H1 (cell line): ENCODE results near the gene FJX1. TPM values are rescaled to one million over a fixed set of nuclear protein-coding genes. Genes with fewer than 3 reads are reported as not detected.

Experiments
- CTCF ChIA-PET: fragments of 300-600 bp; sonication (Branson Sonifier 250); formaldehyde crosslinking; loops from one replicate; lab custom pipeline; 2021; ENCODE audit not compliant: partially characterized antibody; lab: Charles Lee
- POLR2A ChIA-PET: fragments of 300-600 bp; sonication (Branson Sonifier 250); formaldehyde crosslinking; loops from one replicate; lab custom pipeline; 2021; ENCODE audit warnings: inconsistent platforms; ENCODE audit not compliant: partially characterized antibody; lab: Charles Lee
- DNase-seq, 2 experiments: peaks; one replicate each; pipeline versions ENCODE4 v3.0.0 to v3.0.0-alpha.2; 2010 to 2022; ENCODE audit warnings: low spot score in 2 of 2, low read depth in 1 of 2, mixed read lengths in 1 of 2
- FAIRE-seq: peaks from 2 replicates; lab custom pipeline; 2011; peaks lifted over from hg19 to GRCh38; lab: Jason Lieb, UNC
- H2AFZ ChIP-seq: 2 replicates; pipeline ENCODE4 v1.8.1; 2012; ENCODE audit warnings: low read length, inconsistent platforms
- H2AK5ac ChIP-seq: 2 replicates; pipeline ENCODE4 v1.6.1; 2013; ENCODE audit warnings: low read depth, low read length
- H2BK120ac ChIP-seq: replicated peaks from 2 replicates; pipeline ENCODE3; 2013; ENCODE audit warnings: low read depth, low read length, inconsistent platforms
- H2BK12ac ChIP-seq: 2 replicates; pipeline ENCODE4 v1.6.1; 2013; ENCODE audit warnings: low read depth, low read length
- H2BK15ac ChIP-seq: 2 replicates; pipeline ENCODE4 v1.6.1; 2013; ENCODE audit warnings: low read length
- H2BK20ac ChIP-seq: 2 replicates; pipeline ENCODE4 v1.6.1; 2013; ENCODE audit warnings: low read length
- H2BK5ac ChIP-seq: 2 replicates; pipeline ENCODE4 v1.6.1; 2013; ENCODE audit warnings: low read depth, low read length
- H3K14ac ChIP-seq: 2 replicates; pipeline ENCODE4 v1.6.1; 2013; ENCODE audit warnings: inconsistent platforms; ENCODE audit not compliant: insufficient read length
- H3K18ac ChIP-seq: 2 replicates; pipeline ENCODE4 v1.6.1; 2013; ENCODE audit warnings: low read length; ENCODE audit errors: extremely low read depth
- H3K23ac ChIP-seq: 2 replicates; pipeline ENCODE4 v1.6.1; 2013; ENCODE audit warnings: inconsistent platforms; ENCODE audit not compliant: insufficient read length
- H3K23me2 ChIP-seq: 2 replicates; pipeline ENCODE4 v1.6.1; 2013; ENCODE audit warnings: low read depth, low read length
- H3K27ac ChIP-seq: 2 replicates; pipeline ENCODE4 v1.6.1; 2011; ENCODE audit warnings: low read depth, low read length, inconsistent platforms
- H3K27me3 ChIP-seq, 4 experiments: replicated peaks in 1 of 4; 1 replicate in 1 of 4; 2 replicates in 3 of 4; pipeline versions ENCODE4 v1.6.1 to v1.8.1; 2011 to 2013; ENCODE audit warnings: low read length in 3 of 4, mild to moderate bottlenecking in 3 of 4, inconsistent platforms in 2 of 4, mixed read lengths in 2 of 4, moderate library complexity in 1 of 4; ENCODE audit not compliant: control insufficient read depth in 3 of 4, insufficient read depth in 3 of 4; ENCODE audit errors: extremely low read depth in 1 of 4
- H3K36me3 ChIP-seq, 4 experiments: 2 replicates each; pipeline versions ENCODE4 v1.6.1 to v1.8.1; 2011 to 2013; ENCODE audit warnings: mild to moderate bottlenecking in 4 of 4, low read length in 3 of 4, moderate library complexity in 2 of 4, control low read depth in 1 of 4, inconsistent platforms in 1 of 4; ENCODE audit not compliant: insufficient read depth in 4 of 4, control insufficient read depth in 2 of 4
- H3K4ac ChIP-seq: replicated peaks from 2 replicates; pipeline ENCODE3; 2013; ENCODE audit warnings: low read length, low read depth, mixed read lengths, inconsistent platforms; ENCODE audit not compliant: insufficient read length
- H3K4me1 ChIP-seq, 4 experiments: replicated peaks in 1 of 4; 1 replicate in 1 of 4; 2 replicates in 3 of 4; pipeline versions ENCODE4 v1.6.1 to v1.8.1; 2011 to 2013; ENCODE audit warnings: low read length in 3 of 4, inconsistent platforms in 2 of 4, mixed read lengths in 1 of 4; ENCODE audit not compliant: insufficient read depth in 4 of 4, control insufficient read depth in 3 of 4
- H3K4me2 ChIP-seq, 2 experiments: 2 replicates each; pipeline versions ENCODE4 v1.6.1 to v1.8.1; 2011 to 2013; ENCODE audit warnings: low read depth in 2 of 2, low read length in 2 of 2, control low read depth in 1 of 2, inconsistent platforms in 1 of 2, mild to moderate bottlenecking in 1 of 2; ENCODE audit not compliant: insufficient read depth in 1 of 2
- H3K4me3 ChIP-seq, 4 experiments: fragments of 200-600, 300-600 bp in 1 of 4; sonication (generic), shearing (Covaris generic), sonication (Bioruptor Twin) in 1 of 4; 2 replicates each; pipeline versions ENCODE4 v1.5.1 to v1.8.1; 2011 to 2016; ENCODE audit warnings: low read length in 4 of 4, low read depth in 3 of 4, control low read depth in 2 of 4, inconsistent platforms in 2 of 4, mild to moderate bottlenecking in 2 of 4, mixed read lengths in 1 of 4, moderate library complexity in 1 of 4; ENCODE audit not compliant: insufficient read depth in 2 of 4; ENCODE audit errors: extremely low read depth in 1 of 4
- H3K56ac ChIP-seq: replicated peaks from 2 replicates; pipeline ENCODE3; 2013; ENCODE audit warnings: low read depth, mild to moderate bottlenecking, mixed read lengths, low read length, inconsistent platforms; ENCODE audit not compliant: insufficient read length
- H3K79me1 ChIP-seq: 2 replicates; pipeline ENCODE4 v1.6.1; 2013; ENCODE audit warnings: low read depth, low read length, control low read depth
- H3K79me2 ChIP-seq, 2 experiments: 2 replicates each; pipeline versions ENCODE4 v1.6.1 to v1.8.1; 2012 to 2013; ENCODE audit warnings: low read length in 2 of 2, mild to moderate bottlenecking in 2 of 2, inconsistent platforms in 1 of 2; ENCODE audit not compliant: insufficient read depth in 2 of 2, control insufficient read depth in 1 of 2
- H3K9ac ChIP-seq, 4 experiments: replicated peaks in 1 of 4; 1 replicate in 1 of 4; 2 replicates in 3 of 4; pipeline versions ENCODE4 v1.6.1 to v1.8.1; 2011 to 2013; ENCODE audit warnings: low read depth in 3 of 4, low read length in 3 of 4, control low read depth in 2 of 4, mild to moderate bottlenecking in 2 of 4, moderate library complexity in 2 of 4, inconsistent platforms in 1 of 4; ENCODE audit errors: extremely low read depth in 1 of 4
- H3K9me3 ChIP-seq, 2 experiments: 2 replicates each; pipeline versions ENCODE4 v1.6.1 to v1.8.1; 2012 to 2013; ENCODE audit warnings: mild to moderate bottlenecking in 2 of 2, moderate library complexity in 2 of 2, control low read depth in 1 of 2, inconsistent platforms in 1 of 2, low read depth in 1 of 2, low read length in 1 of 2, mixed read lengths in 1 of 2; ENCODE audit not compliant: insufficient read depth in 2 of 2
- H4K20me1 ChIP-seq, 2 experiments: replicated peaks in 1 of 2; 2 replicates each; pipeline versions ENCODE3 to v1.8.1; 2011 to 2013; ENCODE audit warnings: inconsistent platforms in 2 of 2, low read length in 2 of 2, mild to moderate bottlenecking in 1 of 2; ENCODE audit not compliant: insufficient read depth in 2 of 2, control insufficient read depth in 1 of 2
- H4K5ac ChIP-seq: 2 replicates; pipeline ENCODE4 v1.6.1; 2013; ENCODE audit warnings: low read length, low read depth, mixed read lengths, inconsistent platforms; ENCODE audit not compliant: insufficient read length
- H4K8ac ChIP-seq: 2 replicates; pipeline ENCODE4 v1.8.0; 2013; ENCODE audit warnings: mild to moderate bottlenecking, moderate library complexity, low read length, inconsistent platforms; ENCODE audit not compliant: insufficient read depth; ENCODE audit errors: extremely low read depth
- H4K91ac ChIP-seq: replicated peaks from 2 replicates; pipeline ENCODE3; 2013; ENCODE audit warnings: low read length, mixed read lengths, inconsistent platforms; ENCODE audit not compliant: insufficient read length
- ASH2L ChIP-seq: fragments of 200-600, 300-600 bp; sonication (generic); IDR thresholded peaks from one replicate; pipeline ENCODE4 v1.7.1; 2017; ENCODE audit warnings: low read length
- ATF2 ChIP-seq: IDR thresholded peaks from 2 replicates; pipeline ENCODE4 v1.6.1; 2012; ENCODE audit warnings: low read length, inconsistent platforms
- CTCF ChIP-seq, 3 experiments: IDR thresholded peaks; 1 replicate in 2 of 3; 2 replicates in 1 of 3; pipeline versions ENCODE4 v1.5.1 to v1.6.1; 2011; ENCODE audit warnings: low read length in 3 of 3, mild to moderate bottlenecking in 3 of 3, inconsistent platforms in 2 of 3, low read depth in 1 of 3, moderate library complexity in 1 of 3; ENCODE audit not compliant: insufficient read depth in 1 of 3; ENCODE audit errors: control extremely low read depth in 1 of 3
- GABPA ChIP-seq: IDR thresholded peaks from 2 replicates; pipeline ENCODE4 v1.6.1; 2011; ENCODE audit warnings: mild to moderate bottlenecking, low read length, moderate library complexity, borderline replicate concordance; ENCODE audit not compliant: insufficient read depth
- RAD21 ChIP-seq, 2 experiments: IDR thresholded peaks in 1 of 2; conservative IDR thresholded peaks in 1 of 2; 2 replicates each; pipeline ENCODE4 v1.6.1; 2011; ENCODE audit warnings: low read depth in 2 of 2, low read length in 2 of 2, improper control_type of control experiment in 1 of 2, inconsistent platforms in 1 of 2, mild to moderate bottlenecking in 1 of 2, moderate library complexity in 1 of 2
- RBBP5 ChIP-seq: IDR thresholded peaks from 2 replicates; pipeline ENCODE4 v1.7.1; 2012; ENCODE audit warnings: low read depth, mild to moderate bottlenecking, inconsistent platforms, low read length, moderate library complexity, borderline replicate concordance
- SIX5 ChIP-seq: IDR thresholded peaks from 2 replicates; pipeline ENCODE4 v1.6.1; 2011; ENCODE audit warnings: mild to moderate bottlenecking, low read depth, low read length
- SP2 ChIP-seq: IDR thresholded peaks from 2 replicates; pipeline ENCODE4 v1.6.1; 2012; ENCODE audit warnings: mild to moderate bottlenecking, low read length, inconsistent platforms
- ZNF274 ChIP-seq: IDR thresholded peaks from 2 replicates; pipeline ENCODE4 v1.7.0; 2012; ENCODE audit warnings: low read length, borderline replicate concordance; ENCODE audit errors: extremely low read depth
- WGBS, 2 experiments: shearing (Covaris generic) in 1 of 2; methylation state at CpG; one replicate each; pipeline versions ENCODE4 v1.1.6 to v1.1.7; 2013 to 2015; ENCODE audit warnings: low lambda C conversion rate in 2 of 2, mixed read lengths in 2 of 2, inconsistent platforms in 1 of 2, low coverage in 1 of 2, missing lambda C conversion rate in 1 of 2; ENCODE audit not compliant: insufficient replicate concordance in 2 of 2, insufficient coverage in 1 of 2, insufficient read length in 1 of 2; ENCODE audit errors: extremely low coverage in 1 of 2, missing lambda C conversion rate in 1 of 2; 5-methylcytosine and 5-hydroxymethylcytosine counted together
- polyA plus RNA-seq, 7 experiments: library from polyadenylated mRNA; depleted of rRNA in 3 of 7; stranded (reverse) in 5 of 7; unstranded in 2 of 7; fragments of >200 nt in 5 of 7; fragments of 200-250 nt in 2 of 7; gene quantifications; 1 replicate in 5 of 7; 2 replicates in 1 of 7; 4 replicates in 1 of 7; pipeline versions ENCODE4 v1.2.1 to v1.2.3, GENCODE V29; 2011 to 2013; ENCODE audit warnings: missing spikeins in 2 of 7, mixed read lengths in 2 of 7
- total RNA-seq: library from RNA; stranded (reverse); fragmentation: NEBNext Ultra II Directional; extraction: Animal tissue kit (Norgen Biotek cat#: 25700); gene quantifications from 2 replicates; pipeline ENCODE4 v1.2.1, GENCODE V29; 2021

The FJX1 gene
- total and polyA plus RNA-seq, 2 of the 8 experiments (the other 6 are each of a cell fraction or from before 2014, with no cell fraction given) = 6.3 to 13.3 TPM

- H3K56ac ChIP-seq = no peak overlapping the region
- no peak overlapping the region for H4K8ac ChIP-seq
- no peak overlapping the region for H2AFZ ChIP-seq
- no peak for TF ChIP-seq CTCF (IDR thresholded peaks at IDR 0.05; ENCODE audit: control extremely low read depth in 1 of 3, insufficient read depth in 1 of 3, low read depth in 1 of 3, low read length in 3 of 3)
- TF ChIP-seq SP2 = no peak
- TF ChIP-seq ATF2 = no peak
- TF ChIP-seq ASH2L = no peak
- TF ChIP-seq RAD21 (IDR thresholded peaks at IDR 0.05 in 1 of 2, conservative IDR thresholded peaks at IDR 0.05 in 1 of 2; ENCODE audit: low read depth in 2 of 2, low read length in 2 of 2) = no peak
- no peak for TF ChIP-seq RBBP5
- no peak for TF ChIP-seq GABPA
- TF ChIP-seq SIX5 = no peak
- TF ChIP-seq ZNF274 = no peak
Measured at GRCh38 chr11:35608502-35608901, 9.8 kb upstream of the FJX1 start.

More at GRCh38 chr11:35608502-35608901, 9.8 kb upstream of the FJX1 start:
- H3K9ac ChIP-seq = no peak overlapping the region
- H3K27ac ChIP-seq = no peak overlapping the region
- H3K79me2 ChIP-seq = no peaks in the 10 kb centered on the region
- ChIA-PET CTCF (interaction anchor here (0.5 to 1.9 kb wide), 6 partner anchors 9 to 213 kb away, joined by 3 to 4 read pairs (median 3); no protein-coding TSS in a partner anchor), POLR2A (interaction anchor here (1.0 to 1.1 kb wide), 2 partner anchors 9 to 11 kb away, joined by 3 read pairs; no protein-coding TSS in a partner anchor)
- no peaks in the 10 kb centered on the region for H3K23me2 ChIP-seq
- no peak for DNase-seq
- H4K20me1 ChIP-seq = no peaks in the 10 kb centered on the region
- no peak overlapping the region for H2BK5ac ChIP-seq
- no peaks in the 10 kb centered on the region for H3K9me3 ChIP-seq
- H3K18ac ChIP-seq = no peak overlapping the region
- no peak overlapping the region for H4K91ac ChIP-seq
- no peak overlapping the region for H2BK12ac ChIP-seq
- no peaks in the 10 kb centered on the region for H3K79me1 ChIP-seq
- no peak overlapping the region for H4K5ac ChIP-seq
- no peak overlapping the region for H3K4me3 ChIP-seq
- H2BK20ac ChIP-seq = no peak overlapping the region
- H3K4me2 ChIP-seq = peak overlapping the region in 1 of 2 experiments; percentile 29; a peak in 2 of 4 replicates
- H3K4ac ChIP-seq = no peak overlapping the region
- no peak overlapping the region for H3K14ac ChIP-seq
- H3K27me3 ChIP-seq = peaks cover 0 to 3% (median 0%) of the 10 kb centered on the region in 4 experiments; a peak in 2 of 7 replicates
- H2BK15ac ChIP-seq = no peak overlapping the region
- FAIRE-seq = no peak
- peaks cover 0 to 14% (median 5%) of the 10 kb centered on the region in 4 experiments; a peak in 5 of 7 replicates for H3K4me1 ChIP-seq
- no peaks in the 10 kb centered on the region for H3K36me3 ChIP-seq
- H3K23ac ChIP-seq = no peak overlapping the region
- no peak overlapping the region for H2AK5ac ChIP-seq
- WGBS, 2 experiments = 51% methylated on average over 4 of the region's 4 CpGs; no CpG with 5 or more reads in 1 of the 2 experiments
- no peak overlapping the region for H2BK120ac ChIP-seq
